GM06990 (cell line): ENCODE results near the gene FNDC3B.

ENCODE experiments used
- DNase-seq: peaks from one replicate; pipeline ENCODE4 v3.0.0-alpha.2; 2011; ENCODE audit not compliant: insufficient read length; ENCODE audit errors: extremely low read depth
- H3K27me3 ChIP-seq: replicated peaks from 2 replicates; pipeline ENCODE4 v1.6.0; 2011; ENCODE audit warnings: low read length; ENCODE audit not compliant: control insufficient read depth, insufficient read depth
- H3K36me3 ChIP-seq: 2 replicates; pipeline ENCODE4 v1.5.1; 2011; ENCODE audit warnings: low read length; ENCODE audit not compliant: control insufficient read depth, insufficient read depth
- H3K4me3 ChIP-seq: replicated peaks from 2 replicates; pipeline ENCODE4 v1.5.1; 2011; ENCODE audit warnings: low read depth, mild to moderate bottlenecking, control low read depth, low read length
- CTCF ChIP-seq: IDR thresholded peaks from 2 replicates; pipeline ENCODE4 v1.5.1; 2011; ENCODE audit warnings: low read length, control low read depth, mild to moderate bottlenecking, inconsistent platforms; ENCODE audit not compliant: insufficient read depth, poor library complexity, severe bottlenecking

Gene FNDC3B

GRCh38 chr3:172300862-172301261, 261.5 kb downstream of the FNDC3B start:
- DNase-seq = no peak
- TF ChIP-seq CTCF = no peak
- H3K36me3 ChIP-seq = peaks cover 5% of the 10 kb centered on the region

GRCh38 chr3:172302203-172302602, 262.8 kb downstream of the FNDC3B start:
- no peak for TF ChIP-seq CTCF
- Histone ChIP-seq H3K36me3 (peaks cover 4% of the 10 kb centered on the region; the same call in 1 of the 2 replicates), H3K27me3 (no peaks in the 10 kb centered on the region), H3K4me3 (no peak overlapping the region)
- no peak for DNase-seq

More at GRCh38 chr3:172300862-172301261, 261.5 kb downstream of the FNDC3B start:
- no peak overlapping the region for H3K4me3 ChIP-seq
- H3K27me3 ChIP-seq = no peaks in the 10 kb centered on the region

- no peak for TF ChIP-seq CTCF
- no peak for DNase-seq
- no peaks in the 10 kb centered on the region for H3K27me3 ChIP-seq
- H3K36me3 ChIP-seq = peaks cover 4% of the 10 kb centered on the region; the same call in 1 of the 2 replicates
- no peak overlapping the region for H3K4me3 ChIP-seq
These were observed 263.8 kb downstream of the FNDC3B start for GRCh38 chr3:172303181-172303580.

- no peak for TF ChIP-seq CTCF
- H3K36me3 ChIP-seq = peaks cover 4% of the 10 kb centered on the region; the same call in 1 of the 2 replicates
- no peaks in the 10 kb centered on the region for H3K27me3 ChIP-seq
- no peak overlapping the region for H3K4me3 ChIP-seq
- no peak for DNase-seq
These were observed 264.7 kb downstream of the FNDC3B start for GRCh38 chr3:172303941-172304558.

GRCh38 chr3:172305552-172305951, 266.2 kb downstream of the FNDC3B start:
- H3K36me3 ChIP-seq = peaks cover 8% of the 10 kb centered on the region
- DNase-seq = no peak
- no peak for TF ChIP-seq CTCF
- no peaks in the 10 kb centered on the region for H3K27me3 ChIP-seq
- no peak overlapping the region for H3K4me3 ChIP-seq

GRCh38 chr3:172305974-172306373, 266.6 kb downstream of the FNDC3B start:
- no peak for DNase-seq
- H3K36me3 ChIP-seq = peaks cover 9% of the 10 kb centered on the region
- no peak for TF ChIP-seq CTCF

More at GRCh38 chr3:172305974-172306373, 266.6 kb downstream of the FNDC3B start:
- H3K27me3 ChIP-seq = no peaks in the 10 kb centered on the region
- H3K4me3 ChIP-seq = no peak overlapping the region
